AG10803 (cell line): ENCODE results near the gene RNF224.
"Not testable (repeated sequence)": the region's sequence is repeated elsewhere in the genome, so short reads cannot be mapped to it uniquely, and the experiment has no call there.

Experiments
- DNase-seq: peaks from one replicate; pipeline ENCODE4 v3.0.0; 2010; ENCODE audit warnings: low read depth
- H3K4me3 ChIP-seq: 2 replicates; pipeline ENCODE4 v1.5.1; 2011; ENCODE audit warnings: mild to moderate bottlenecking, low read length, control low read depth
- CTCF ChIP-seq: conservative IDR thresholded peaks from 2 replicates; pipeline ENCODE4 v1.5.1; 2011; ENCODE audit warnings: mild to moderate bottlenecking, low read length, control low read depth, inconsistent platforms

Gene RNF224

GRCh38 chr9:137235424-137236237, 8.3 kb downstream of the RNF224 start:
- H3K4me3 ChIP-seq = no peak overlapping the region
- TF ChIP-seq CTCF = 0 out of 2 replicates have a peak, but pooled peaks have one; percentile 4
- DNase-seq = no peak

- peak; percentile 62 for DNase-seq
- H3K4me3 ChIP-seq = no peak overlapping the region
- TF ChIP-seq CTCF = peak; percentile 74
Measured at GRCh38 chr9:137236238-137236935, 9.1 kb downstream of the RNF224 start.

- H3K4me3 ChIP-seq = no peak overlapping the region
- no peak for DNase-seq
- no peak for TF ChIP-seq CTCF
Measured at GRCh38 chr9:137236936-137237421, 9.7 kb downstream of the RNF224 start.

- DNase-seq = no peak
- no peak overlapping the region for H3K4me3 ChIP-seq
- TF ChIP-seq CTCF = no peak
Measured at GRCh38 chr9:137237759-137238726, 10.7 kb downstream of the RNF224 start.

GRCh38 chr9:137239541-137240200, 12.4 kb downstream of the RNF224 start:
- not testable (repeated sequence) for DNase-seq
- peak overlapping the region; percentile 68 for H3K4me3 ChIP-seq

- peak overlapping the region; percentile 68 for H3K4me3 ChIP-seq
- peak; percentile 79 for DNase-seq
- TF ChIP-seq CTCF = no peak
Measured at GRCh38 chr9:137240318-137240840, 13.1 kb downstream of the RNF224 start.
